NCI-H1930 (cell line): ENCODE measurements around the gene SLC52A1.
A peak's percentile ranks its signal among the peaks of the same experiment; 100 is the strongest.
"Not testable (repeated sequence)": the region's sequence is repeated elsewhere in the genome, so short reads cannot be mapped to it uniquely, and the experiment has no call there.

Experiments
- DNase-seq, 2 experiments: peaks; one replicate each; lab custom pipeline; 2025; lab: John Stamatoyannopoulos, UW

Gene SLC52A1

GRCh38 chr17:5035315-5035714 is at the start of gene SLC52A1:
Gene SLC52A1 (minus strand): TSS chr17:5035426. CDS start chr17:5034606, 820 bp downstream.
- DNase-seq = peak in 1 of 2 experiments; percentile 27

GRCh38 chr17:5080591-5080990 is 45.4 kb upstream of the SLC52A1 start:
- no peak for DNase-seq

GRCh38 chr17:5078106-5079028 is 43.1 kb upstream of the SLC52A1 start, which contains the start of gene ZFP3:
Gene ZFP3 (plus strand): TSS chr17:5078467. CDS start chr17:5091505, 13,038 bp downstream.
- peak; percentile 86 to 91 for DNase-seq

GRCh38 chr17:5077781-5078105 is 42.5 kb upstream of the SLC52A1 start:
- no peak for DNase-seq

GRCh38 chr17:5077275-5077674 is 42.0 kb upstream of the SLC52A1 start:
- DNase-seq = not testable (repeated sequence)

- DNase-seq = not testable (repeated sequence)
Observed at GRCh38 chr17:5075472-5075871, 40.2 kb upstream of the SLC52A1 start.

- DNase-seq = no peak
Observed at GRCh38 chr17:5069724-5070123, 34.5 kb upstream of the SLC52A1 start.

GRCh38 chr17:5068236-5068635 is 33.0 kb upstream of the SLC52A1 start:
- no peak for DNase-seq

- DNase-seq = no peak
Observed at GRCh38 chr17:5065227-5065744, 30.1 kb upstream of the SLC52A1 start.

GRCh38 chr17:5055543-5055942 is 20.3 kb upstream of the SLC52A1 start:
- DNase-seq = peak; percentile 36 to 68

- DNase-seq = no peak
Observed at GRCh38 chr17:5050278-5050677, 15.1 kb upstream of the SLC52A1 start.

GRCh38 chr17:5049314-5049841 is 14.2 kb upstream of the SLC52A1 start:
- DNase-seq = no peak

GRCh38 chr17:5047446-5047845 is 12.2 kb upstream of the SLC52A1 start:
- DNase-seq = no peak

- DNase-seq = no peak
Observed at GRCh38 chr17:5045496-5045895, 10.3 kb upstream of the SLC52A1 start.

GRCh38 chr17:5044630-5045029 is 9.4 kb upstream of the SLC52A1 start:
- DNase-seq = no peak

- DNase-seq = no peak
Observed at GRCh38 chr17:5043524-5043923, 8.3 kb upstream of the SLC52A1 start.

- DNase-seq = no peak
Observed at GRCh38 chr17:5042157-5043022, 7.2 kb upstream of the SLC52A1 start.

- DNase-seq = no peak
Observed at GRCh38 chr17:5034651-5035050, 575 bp downstream of the SLC52A1 start.

GRCh38 chr17:5034063-5034462 is 1.2 kb downstream of the SLC52A1 start:
- no peak for DNase-seq

- no peak for DNase-seq
Observed at GRCh38 chr17:5033352-5034015, 1.7 kb downstream of the SLC52A1 start.

GRCh38 chr17:5032865-5033264 is 2.4 kb downstream of the SLC52A1 start:
- DNase-seq = no peak
